ENCODE data around the gene ROGDI.
"Not testable (repeated sequence)": the region's sequence is repeated elsewhere in the genome, so short reads cannot be mapped to it uniquely, and the experiment has no call there.

DNA sequence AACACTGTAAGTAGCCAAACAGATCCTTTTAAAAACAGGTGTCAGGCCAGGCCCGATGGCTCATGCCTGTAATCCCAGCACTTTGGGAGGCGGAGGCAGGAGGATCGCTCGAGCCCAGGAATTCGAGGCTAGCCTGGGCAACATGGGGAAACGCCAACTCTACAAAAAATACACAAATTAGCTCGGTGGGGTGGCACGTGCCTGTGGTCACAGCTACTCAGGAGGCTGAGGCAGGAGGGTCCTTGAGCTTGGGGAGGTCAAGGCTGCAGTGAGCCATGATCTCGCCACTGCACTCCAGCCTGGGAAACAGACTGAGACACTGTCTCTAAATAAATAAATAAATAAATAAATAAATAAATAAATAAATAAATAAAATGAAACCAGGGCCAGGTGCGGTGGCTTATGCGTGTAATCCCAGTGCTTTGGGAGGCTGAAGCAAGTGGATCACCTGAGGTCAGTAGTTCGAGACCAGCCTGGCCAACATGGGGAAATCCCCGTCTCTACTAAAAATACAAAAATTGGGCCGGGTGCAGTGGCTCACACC, 17.9 kb downstream of the ROGDI start:
- not testable (repeated sequence) for TF ChIP-seq ZNF530 (tag by site-specific recombination; IDR thresholded peaks at IDR 0.05; ENCODE audit: low read depth)
- TF ChIP-seq, protein P1, sequence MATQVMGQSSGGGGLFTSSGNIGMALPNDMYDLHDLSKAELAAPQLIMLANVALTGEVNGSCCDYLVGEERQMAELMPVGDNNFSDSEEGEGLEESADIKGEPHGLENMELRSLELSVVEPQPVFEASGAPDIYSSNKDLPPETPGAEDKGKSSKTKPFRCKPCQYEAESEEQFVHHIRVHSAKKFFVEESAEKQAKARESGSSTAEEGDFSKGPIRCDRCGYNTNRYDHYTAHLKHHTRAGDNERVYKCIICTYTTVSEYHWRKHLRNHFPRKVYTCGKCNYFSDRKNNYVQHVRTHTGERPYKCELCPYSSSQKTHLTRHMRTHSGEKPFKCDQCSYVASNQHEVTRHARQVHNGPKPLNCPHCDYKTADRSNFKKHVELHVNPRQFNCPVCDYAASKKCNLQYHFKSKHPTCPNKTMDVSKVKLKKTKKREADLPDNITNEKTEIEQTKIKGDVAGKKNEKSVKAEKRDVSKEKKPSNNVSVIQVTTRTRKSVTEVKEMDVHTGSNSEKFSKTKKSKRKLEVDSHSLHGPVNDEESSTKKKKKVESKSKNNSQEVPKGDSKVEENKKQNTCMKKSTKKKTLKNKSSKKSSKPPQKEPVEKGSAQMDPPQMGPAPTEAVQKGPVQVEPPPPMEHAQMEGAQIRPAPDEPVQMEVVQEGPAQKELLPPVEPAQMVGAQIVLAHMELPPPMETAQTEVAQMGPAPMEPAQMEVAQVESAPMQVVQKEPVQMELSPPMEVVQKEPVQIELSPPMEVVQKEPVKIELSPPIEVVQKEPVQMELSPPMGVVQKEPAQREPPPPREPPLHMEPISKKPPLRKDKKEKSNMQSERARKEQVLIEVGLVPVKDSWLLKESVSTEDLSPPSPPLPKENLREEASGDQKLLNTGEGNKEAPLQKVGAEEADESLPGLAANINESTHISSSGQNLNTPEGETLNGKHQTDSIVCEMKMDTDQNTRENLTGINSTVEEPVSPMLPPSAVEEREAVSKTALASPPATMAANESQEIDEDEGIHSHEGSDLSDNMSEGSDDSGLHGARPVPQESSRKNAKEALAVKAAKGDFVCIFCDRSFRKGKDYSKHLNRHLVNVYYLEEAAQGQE (tag by site-specific recombination; IDR thresholded peaks at IDR 0.05), result not testable (repeated sequence)

Measured in HEK293 (cell line).